Activated naive CD4-positive, alpha-beta T cell treated with anti-CD3 and anti-CD28 coated beads for 36 hours (primary cell): ENCODE measurements around the gene EXD2. TPM values are rescaled to one million over a fixed set of nuclear protein-coding genes. Genes with fewer than 3 reads are reported as not detected.
"Not testable (repeated sequence)": the region's sequence is repeated elsewhere in the genome, so short reads cannot be mapped to it uniquely, and the experiment has no call there.

Experiments used
- CTCF ChIA-PET: fragments of 350-600 bp; sonication (Branson Sonifier 250); formaldehyde crosslinking; loops from one replicate; lab custom pipeline; 2021; ENCODE audit warnings: antibody characterized with exemption; lab: Charles Lee
- DNase-seq: peaks from one replicate; pipeline ENCODE4 v3.0.0-alpha.2; 2020
- H3K27ac Mint-ChIP-seq: one replicate; pipeline ENCODE4 v1.8.0; 2021; ENCODE audit warnings: mild to moderate bottlenecking, mixed read lengths
- H3K27me3 Mint-ChIP-seq: one replicate; pipeline ENCODE4 v1.8.0; 2021; ENCODE audit warnings: low read depth, mixed read lengths
- H3K36me3 Mint-ChIP-seq: one replicate; pipeline ENCODE4 v1.8.0; 2021; ENCODE audit warnings: low read depth, mixed read lengths
- H3K4me1 Mint-ChIP-seq: one replicate; pipeline ENCODE4 v1.8.0; 2021; ENCODE audit warnings: low read depth, mixed read lengths
- H3K4me3 Mint-ChIP-seq: one replicate; pipeline ENCODE4 v1.8.0; 2021; ENCODE audit warnings: mild to moderate bottlenecking, moderate library complexity, mixed read lengths
- H3K9me3 Mint-ChIP-seq: one replicate; pipeline ENCODE4 v1.8.0; 2021; ENCODE audit warnings: mixed read lengths
- intact Hi-C: fragments of 100-400 bp; cut with micrococcal nuclease; formaldehyde crosslinking; loops from one replicate; pipeline ENCODE4 v1.15.1; 2023
- total RNA-seq, 2 experiments: library from RNA; stranded (reverse); gene quantifications; one replicate each; pipeline ENCODE4 v1.2.3, GENCODE V29; 2021

EXD2 gene
- total RNA-seq, 2 experiments from 2014 or later: 11.8 to 12.7 TPM

- Mint-ChIP-seq H3K27ac (no peak overlapping the region), H3K36me3 (no peaks in the 10 kb centered on the region), H3K27me3 (no peaks in the 10 kb centered on the region), H3K9me3 (no peaks in the 10 kb centered on the region), H3K4me1 (peaks cover 2% of the 10 kb centered on the region), H3K4me3 (no peak overlapping the region)
- CTCF ChIA-PET: no interaction called here
- intact Hi-C loops: no loop called here
- DNase-seq: no peak
Observed at GRCh38 chr14:69207435-69208041, 16.2 kb downstream of the EXD2 start.

- no peaks in the 10 kb centered on the region for H3K36me3 Mint-ChIP-seq
- no peak for DNase-seq
- H3K4me3 Mint-ChIP-seq: no peak overlapping the region
- H3K27me3 Mint-ChIP-seq: no peaks in the 10 kb centered on the region
- H3K4me1 Mint-ChIP-seq: peaks cover 2% of the 10 kb centered on the region
- H3K9me3 Mint-ChIP-seq: no peaks in the 10 kb centered on the region
- H3K27ac Mint-ChIP-seq: no peak overlapping the region
- CTCF ChIA-PET: interaction anchor here (0.7 to 0.9 kb wide), 2 partner anchors 34 to 73 kb away, joined by 3 read pairs; no protein-coding TSS in a partner anchor
- intact Hi-C loops: no loop called here
Observed at GRCh38 chr14:69208666-69209065, 17.4 kb downstream of the EXD2 start.

- intact Hi-C loops: no loop called here
Observed at GRCh38 chr14:69214393-69214792, 23.1 kb downstream of the EXD2 start.

DNA sequence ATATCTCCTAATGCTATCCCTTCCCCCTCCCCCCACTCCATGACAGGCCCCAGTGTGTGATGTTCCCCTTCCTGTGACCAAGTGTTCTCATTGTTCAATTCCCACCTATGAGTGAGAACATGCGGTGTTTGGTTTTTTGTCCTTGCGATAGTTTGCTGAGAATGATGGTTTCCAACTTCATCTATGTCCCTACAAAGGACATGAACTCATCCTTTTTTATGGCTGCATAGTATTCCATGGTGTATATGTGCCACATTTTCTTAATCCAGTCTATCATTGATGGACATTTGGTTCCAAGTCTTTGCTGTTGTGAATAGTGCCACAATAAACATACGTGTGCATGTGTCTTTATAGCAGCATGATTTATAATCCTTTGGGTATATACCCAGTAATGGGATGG is 26.4 kb downstream of the EXD2 start:
- H3K27me3 Mint-ChIP-seq, DNase-seq, CTCF ChIA-PET, intact Hi-C loops, H3K9me3 Mint-ChIP-seq, H3K4me1 Mint-ChIP-seq, H3K4me3 Mint-ChIP-seq, H3K27ac Mint-ChIP-seq: not testable (repeated sequence)
- peaks cover 12% of the 10 kb centered on the region for H3K36me3 Mint-ChIP-seq

More at GRCh38 chr14:69214393-69214792, 23.1 kb downstream of the EXD2 start:
- no peaks in the 10 kb centered on the region for H3K27me3 Mint-ChIP-seq
- H3K4me3 Mint-ChIP-seq: no peak overlapping the region
- CTCF ChIA-PET: no interaction called here
- H3K9me3 Mint-ChIP-seq: no peaks in the 10 kb centered on the region
- no peak for DNase-seq
- H3K4me1 Mint-ChIP-seq: peaks cover 2% of the 10 kb centered on the region
- H3K27ac Mint-ChIP-seq: no peak overlapping the region
- peaks cover 11% of the 10 kb centered on the region for H3K36me3 Mint-ChIP-seq

DNA sequence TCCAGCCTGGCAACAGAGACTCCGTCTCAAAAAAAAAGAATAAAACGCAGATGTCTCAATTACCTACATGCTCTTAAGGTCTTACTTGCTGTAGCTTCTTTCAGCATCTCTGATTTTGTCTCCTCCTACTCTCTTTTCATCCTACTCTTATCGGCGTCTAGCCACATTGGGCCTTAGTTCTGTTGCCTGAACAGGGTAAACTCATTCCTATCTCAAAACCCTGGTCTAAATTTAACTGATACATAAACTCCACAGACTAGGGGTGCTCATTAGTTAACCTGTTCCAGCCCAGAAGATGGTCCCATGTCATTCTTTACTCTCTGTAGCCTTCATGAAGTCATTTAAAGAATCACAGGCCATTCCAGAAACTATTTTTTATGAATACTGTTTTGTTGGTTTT is 33.6 kb downstream of the EXD2 start:
- H3K27me3 Mint-ChIP-seq: no peaks in the 10 kb centered on the region
- CTCF ChIA-PET: no interaction called here
- intact Hi-C loops: no loop called here
- H3K27ac Mint-ChIP-seq: no peak overlapping the region
- H3K9me3 Mint-ChIP-seq: no peaks in the 10 kb centered on the region
- DNase-seq: no peak
- no peak overlapping the region for H3K4me3 Mint-ChIP-seq
- H3K4me1 Mint-ChIP-seq: no peaks in the 10 kb centered on the region
- H3K36me3 Mint-ChIP-seq: peaks cover 2% of the 10 kb centered on the region

GRCh38 chr14:69226178-69226577 is 34.9 kb downstream of the EXD2 start:
- Mint-ChIP-seq H3K27ac (no peak overlapping the region), H3K4me3 (no peak overlapping the region), H3K9me3 (no peaks in the 10 kb centered on the region), H3K27me3 (no peaks in the 10 kb centered on the region), H3K36me3 (peaks cover 2% of the 10 kb centered on the region), H3K4me1 (no peaks in the 10 kb centered on the region)
- CTCF ChIA-PET: interaction anchor here (0.7 to 1.2 kb wide), 2 partner anchors 15 to 77 kb away, joined by 3 to 4 read pairs; no protein-coding TSS in a partner anchor
- no peak for DNase-seq
- intact Hi-C loops: no loop called here

DNA sequence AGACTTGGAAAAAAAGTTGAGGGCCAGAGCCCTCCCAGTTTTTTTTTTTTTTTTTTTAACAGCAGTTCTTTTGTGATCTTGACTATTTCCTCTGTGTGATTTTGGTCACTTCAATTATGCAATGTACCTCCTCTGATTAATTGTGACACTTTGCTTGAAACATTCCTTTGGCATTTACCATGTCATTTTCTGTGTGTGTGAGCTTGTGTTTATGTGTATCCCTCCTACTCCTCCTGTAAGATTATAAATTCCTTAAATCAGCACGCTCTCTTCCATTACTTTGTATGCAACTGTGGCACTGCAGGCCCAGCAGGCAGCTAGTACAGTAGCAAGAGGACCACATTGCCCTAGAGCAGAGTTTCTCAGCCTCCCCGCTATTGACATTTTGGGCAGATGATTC is 35.4 kb downstream of the EXD2 start:
- Mint-ChIP-seq H3K27ac (no peak overlapping the region), H3K9me3 (no peaks in the 10 kb centered on the region), H3K36me3 (peaks cover 3% of the 10 kb centered on the region), H3K4me1 (no peaks in the 10 kb centered on the region), H3K4me3 (no peak overlapping the region), H3K27me3 (no peaks in the 10 kb centered on the region)
- no peak for DNase-seq
- CTCF ChIA-PET: interaction anchor here (0.7 to 2.5 kb wide), 3 partner anchors 15 to 97 kb away, joined by 3 to 6 read pairs (median 4); no protein-coding TSS in a partner anchor
- intact Hi-C loops: no loop called here

GRCh38 chr14:69231486-69231885 is 40.2 kb downstream of the EXD2 start:
- Mint-ChIP-seq H3K27me3 (no peaks in the 10 kb centered on the region), H3K27ac (no peak overlapping the region), H3K9me3 (no peaks in the 10 kb centered on the region), H3K36me3 (peaks cover 14% of the 10 kb centered on the region), H3K4me1 (no peaks in the 10 kb centered on the region), H3K4me3 (no peak overlapping the region)
- no peak for DNase-seq
- intact Hi-C loops: no loop called here
- CTCF ChIA-PET: no interaction called here

- Mint-ChIP-seq H3K27ac (no peak overlapping the region), H3K9me3 (no peaks in the 10 kb centered on the region), H3K27me3 (no peaks in the 10 kb centered on the region), H3K36me3 (peaks cover 16% of the 10 kb centered on the region), H3K4me3 (no peak overlapping the region), H3K4me1 (no peaks in the 10 kb centered on the region)
- CTCF ChIA-PET: interaction anchor here (1.1 to 1.9 kb wide), 3 partner anchors 9 to 103 kb away, joined by 4 to 8 read pairs (median 4); no protein-coding TSS in a partner anchor
- DNase-seq: no peak
- intact Hi-C loops: no loop called here
Observed at GRCh38 chr14:69232388-69232787, 41.1 kb downstream of the EXD2 start.

GRCh38 chr14:69234106-69234505 is 42.8 kb downstream of the EXD2 start:
- Mint-ChIP-seq H3K4me1 (no peaks in the 10 kb centered on the region), H3K4me3 (no peak overlapping the region), H3K9me3 (no peaks in the 10 kb centered on the region), H3K27me3 (no peaks in the 10 kb centered on the region), H3K36me3 (peaks cover 16% of the 10 kb centered on the region), H3K27ac (no peak overlapping the region)
- CTCF ChIA-PET: interaction anchor here (0.7 kb wide), 2 partner anchors 332 to 688 kb away, joined by 3 to 4 read pairs; no protein-coding TSS in a partner anchor
- no peak for DNase-seq
- intact Hi-C loops: no loop called here

GRCh38 chr14:69235708-69236107 is 44.4 kb downstream of the EXD2 start:
- Mint-ChIP-seq H3K27ac (no peak overlapping the region), H3K9me3 (no peaks in the 10 kb centered on the region), H3K36me3 (peaks cover 16% of the 10 kb centered on the region), H3K4me3 (no peak overlapping the region), H3K4me1 (no peaks in the 10 kb centered on the region), H3K27me3 (no peaks in the 10 kb centered on the region)
- CTCF ChIA-PET: no interaction called here
- intact Hi-C loops: no loop called here
- no peak for DNase-seq

DNA sequence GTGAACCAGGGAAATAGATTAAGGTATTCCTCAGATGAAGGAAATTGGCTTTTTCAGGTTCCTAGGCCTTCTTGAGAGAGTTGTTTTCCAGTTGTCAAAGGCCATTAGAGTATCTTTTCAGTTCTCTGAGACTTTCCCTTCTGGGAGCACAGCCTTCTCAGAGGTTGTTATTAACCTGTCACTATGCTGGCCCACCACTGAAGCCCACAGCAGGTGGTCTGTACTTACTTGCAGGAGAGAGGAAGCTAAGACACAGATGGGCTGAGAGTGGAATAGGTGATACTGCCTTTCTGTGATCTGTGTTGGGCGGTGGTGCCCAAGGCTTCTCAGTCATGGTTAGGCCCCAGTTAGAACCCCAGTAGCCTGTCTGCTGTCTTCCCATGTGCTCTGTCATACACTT is 45.8 kb downstream of the EXD2 start:
- no peak for DNase-seq
- Mint-ChIP-seq H3K9me3 (no peaks in the 10 kb centered on the region), H3K4me1 (no peaks in the 10 kb centered on the region), H3K27ac (no peak overlapping the region), H3K4me3 (no peak overlapping the region), H3K27me3 (no peaks in the 10 kb centered on the region), H3K36me3 (peaks cover 18% of the 10 kb centered on the region)
- CTCF ChIA-PET: no interaction called here
- intact Hi-C loops: no loop called here

GRCh38 chr14:69237584-69237983 is 46.3 kb downstream of the EXD2 start:
- CTCF ChIA-PET: no interaction called here
- H3K27ac Mint-ChIP-seq: no peak overlapping the region
- no peaks in the 10 kb centered on the region for H3K4me1 Mint-ChIP-seq
- H3K27me3 Mint-ChIP-seq: no peaks in the 10 kb centered on the region
- H3K9me3 Mint-ChIP-seq: no peaks in the 10 kb centered on the region
- peaks cover 15% of the 10 kb centered on the region for H3K36me3 Mint-ChIP-seq
- H3K4me3 Mint-ChIP-seq: no peak overlapping the region
- intact Hi-C loops: no loop called here
- DNase-seq: no peak
